Breast epithelium (tissue), 3 donors: ENCODE data around the gene PTPRG.

Experiments used
- POLR2A ChIP-seq: fragments of 450-650 bp; IDR thresholded peaks from one replicate; pipeline ENCODE4 v1.6.1; 2016; ENCODE audit warnings: antibody characterized with exemption, mild to moderate bottlenecking, moderate library complexity
- TF ChIP-seq, protein P1 (sequence below), 3 donors: fragments of 450-650 bp; IDR thresholded peaks; one replicate each; pipeline ENCODE4 v1.5.1; 2016 to 2017; ENCODE audit warnings: antibody characterized with exemption in 3 of 3, mild to moderate bottlenecking in 3 of 3, moderate library complexity in 3 of 3

DNA sequence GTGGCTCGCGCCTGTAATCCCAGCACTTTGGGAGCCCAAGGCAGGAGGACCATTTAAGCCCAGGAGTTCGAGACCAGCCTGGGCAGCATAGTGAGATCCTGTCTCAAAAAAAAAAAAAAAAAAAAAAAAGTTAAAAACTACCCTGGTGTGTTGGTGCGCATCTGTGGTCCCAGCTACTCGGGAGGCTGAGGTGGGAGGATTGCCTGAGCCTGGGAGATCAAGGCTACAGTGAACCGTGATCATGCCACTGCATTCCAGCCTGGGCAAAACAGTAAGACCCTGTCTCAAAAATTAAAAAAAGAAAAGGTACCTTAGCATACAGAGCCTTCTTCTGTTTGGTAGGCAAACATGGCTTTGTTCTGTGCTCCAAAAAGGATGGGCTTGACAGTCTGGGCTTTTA, 57.5 kb downstream of the PTPRG start:
- TF ChIP-seq POLR2A = no peak
- TF ChIP-seq, protein P1, sequence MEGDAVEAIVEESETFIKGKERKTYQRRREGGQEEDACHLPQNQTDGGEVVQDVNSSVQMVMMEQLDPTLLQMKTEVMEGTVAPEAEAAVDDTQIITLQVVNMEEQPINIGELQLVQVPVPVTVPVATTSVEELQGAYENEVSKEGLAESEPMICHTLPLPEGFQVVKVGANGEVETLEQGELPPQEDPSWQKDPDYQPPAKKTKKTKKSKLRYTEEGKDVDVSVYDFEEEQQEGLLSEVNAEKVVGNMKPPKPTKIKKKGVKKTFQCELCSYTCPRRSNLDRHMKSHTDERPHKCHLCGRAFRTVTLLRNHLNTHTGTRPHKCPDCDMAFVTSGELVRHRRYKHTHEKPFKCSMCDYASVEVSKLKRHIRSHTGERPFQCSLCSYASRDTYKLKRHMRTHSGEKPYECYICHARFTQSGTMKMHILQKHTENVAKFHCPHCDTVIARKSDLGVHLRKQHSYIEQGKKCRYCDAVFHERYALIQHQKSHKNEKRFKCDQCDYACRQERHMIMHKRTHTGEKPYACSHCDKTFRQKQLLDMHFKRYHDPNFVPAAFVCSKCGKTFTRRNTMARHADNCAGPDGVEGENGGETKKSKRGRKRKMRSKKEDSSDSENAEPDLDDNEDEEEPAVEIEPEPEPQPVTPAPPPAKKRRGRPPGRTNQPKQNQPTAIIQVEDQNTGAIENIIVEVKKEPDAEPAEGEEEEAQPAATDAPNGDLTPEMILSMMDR (IDR thresholded peaks at IDR 0.05) = no peak
